ENCODE results near the gene TMED5. TPM values are rescaled to one million over a fixed set of nuclear protein-coding genes. Genes with fewer than 3 reads are reported as not detected.
"Not testable (repeated sequence)": the region's sequence is repeated elsewhere in the genome, so short reads cannot be mapped to it uniquely, and the experiment has no call there.

Gene TMED5
- total RNA-seq, 1 donor from 2014 or later, result 40.8 TPM

DNA sequence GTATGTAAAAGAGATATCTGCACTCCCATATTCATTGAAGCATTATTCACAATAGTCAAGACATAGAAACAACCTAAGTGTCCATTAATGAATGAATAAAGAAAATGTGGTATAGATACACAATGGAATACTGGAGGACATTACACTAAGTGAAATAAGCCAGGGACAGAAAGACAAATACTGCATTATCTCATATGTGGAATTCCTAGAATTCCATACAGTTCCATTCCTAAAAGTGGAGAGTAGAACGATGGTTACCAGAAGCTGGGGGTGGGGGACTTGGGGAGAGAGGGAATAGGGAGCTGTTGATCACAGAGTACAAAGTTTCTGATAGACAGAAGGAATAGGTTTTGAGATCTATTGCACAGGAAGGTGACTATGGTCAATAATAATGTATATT lies 7.4 kb downstream of the TMED5 start:
- TF ChIP-seq POLR2A (IDR thresholded peaks at IDR 0.05) (no peak), POLR2AphosphoS5 (IDR thresholded peaks at IDR 0.05; ENCODE audit: insufficient read depth in 1 of 2, low read depth in 1 of 2) (no peak)
- TF ChIP-seq, protein P1, sequence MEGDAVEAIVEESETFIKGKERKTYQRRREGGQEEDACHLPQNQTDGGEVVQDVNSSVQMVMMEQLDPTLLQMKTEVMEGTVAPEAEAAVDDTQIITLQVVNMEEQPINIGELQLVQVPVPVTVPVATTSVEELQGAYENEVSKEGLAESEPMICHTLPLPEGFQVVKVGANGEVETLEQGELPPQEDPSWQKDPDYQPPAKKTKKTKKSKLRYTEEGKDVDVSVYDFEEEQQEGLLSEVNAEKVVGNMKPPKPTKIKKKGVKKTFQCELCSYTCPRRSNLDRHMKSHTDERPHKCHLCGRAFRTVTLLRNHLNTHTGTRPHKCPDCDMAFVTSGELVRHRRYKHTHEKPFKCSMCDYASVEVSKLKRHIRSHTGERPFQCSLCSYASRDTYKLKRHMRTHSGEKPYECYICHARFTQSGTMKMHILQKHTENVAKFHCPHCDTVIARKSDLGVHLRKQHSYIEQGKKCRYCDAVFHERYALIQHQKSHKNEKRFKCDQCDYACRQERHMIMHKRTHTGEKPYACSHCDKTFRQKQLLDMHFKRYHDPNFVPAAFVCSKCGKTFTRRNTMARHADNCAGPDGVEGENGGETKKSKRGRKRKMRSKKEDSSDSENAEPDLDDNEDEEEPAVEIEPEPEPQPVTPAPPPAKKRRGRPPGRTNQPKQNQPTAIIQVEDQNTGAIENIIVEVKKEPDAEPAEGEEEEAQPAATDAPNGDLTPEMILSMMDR (IDR thresholded peaks at IDR 0.05), result no peak
- Histone ChIP-seq H3K27me3 (no peaks in the 10 kb centered on the region), H3K4me3 (no peak overlapping the region), H3K9me3 (no peaks in the 10 kb centered on the region), H3K27ac (no peak overlapping the region), H3K4me1 (peaks cover 35% of the 10 kb centered on the region), H3K36me3 (no peaks in the 10 kb centered on the region)
- no peak for DNase-seq (ENCODE audit: extremely low spot score in 2 of 2)
- intact Hi-C loops (cut with DNase I), result no loop called here

DNA sequence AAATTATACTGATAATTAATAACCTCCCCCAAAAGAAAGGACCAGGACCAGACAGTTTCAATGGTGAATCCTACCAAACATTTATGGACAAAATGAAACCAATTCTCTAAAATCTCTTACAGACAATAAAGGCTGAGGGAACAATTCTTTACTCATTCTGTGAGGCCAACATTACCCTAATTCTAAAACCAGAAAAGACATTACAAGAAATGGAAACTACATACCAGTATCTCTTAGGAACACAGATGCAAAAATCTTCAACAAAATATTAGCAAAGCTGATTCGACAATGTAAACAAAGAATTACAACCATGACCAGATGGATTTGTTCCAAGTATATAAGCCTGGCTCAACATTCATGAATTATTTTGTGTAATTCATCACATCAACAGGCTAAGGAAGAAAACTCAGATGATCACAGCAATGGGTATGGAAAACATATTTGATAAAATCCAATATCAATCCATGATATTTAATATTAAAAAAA lies 8.6 kb downstream of the TMED5 start:
- H3K4me1 ChIP-seq, result peaks cover 23% of the 10 kb centered on the region
- H3K4me3 ChIP-seq, result no peak overlapping the region
- H3K9me3 ChIP-seq, result no peaks in the 10 kb centered on the region
- TF ChIP-seq, protein P1 (IDR thresholded peaks at IDR 0.05), result no peak
- TF ChIP-seq POLR2A (IDR thresholded peaks at IDR 0.05) (no peak), POLR2AphosphoS5 (IDR thresholded peaks at IDR 0.05; ENCODE audit: insufficient read depth in 1 of 2, low read depth in 1 of 2) (no peak)
- no peak for DNase-seq (ENCODE audit: extremely low spot score in 2 of 2)
- no peak overlapping the region for H3K27ac ChIP-seq
- H3K27me3 ChIP-seq, result no peaks in the 10 kb centered on the region
- no peaks in the 10 kb centered on the region for H3K36me3 ChIP-seq
- intact Hi-C loops (cut with DNase I), result no loop called here

DNA sequence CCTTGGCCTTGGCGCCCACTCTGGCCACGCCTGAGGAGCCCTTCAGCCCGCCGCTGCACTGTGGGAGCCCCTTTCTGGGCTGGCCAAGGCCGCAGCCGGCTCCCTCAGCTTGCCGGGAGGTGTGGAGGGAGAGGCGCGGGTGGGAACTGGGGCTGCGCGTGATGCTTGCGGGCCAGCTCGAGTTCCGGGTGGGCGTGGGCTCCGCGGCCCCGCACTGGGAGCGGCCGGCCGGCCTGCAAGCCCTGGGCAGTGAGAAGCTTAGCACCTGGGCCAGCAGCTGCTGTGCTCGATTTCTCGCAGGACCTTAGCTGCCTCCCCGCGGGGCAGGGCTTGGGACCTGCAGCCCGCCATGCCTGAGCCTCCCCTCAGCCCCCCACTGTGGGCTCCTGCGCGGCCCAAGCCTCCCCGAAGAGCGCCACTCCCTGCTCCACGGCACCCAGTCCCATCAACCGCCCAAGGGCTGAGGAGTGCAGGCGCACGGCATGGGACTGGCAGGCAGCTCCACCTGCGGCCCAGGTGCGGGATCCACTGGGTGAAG lies 10.0 kb downstream of the TMED5 start:
- DNase-seq (ENCODE audit: extremely low spot score in 2 of 2); H3K27me3 ChIP-seq; H3K27ac ChIP-seq; H3K9me3 ChIP-seq; H3K36me3 ChIP-seq; intact Hi-C loops (cut with DNase I); H3K4me3 ChIP-seq: not testable (repeated sequence)
- H3K4me1 ChIP-seq, result peaks cover 20% of the 10 kb centered on the region

DNA sequence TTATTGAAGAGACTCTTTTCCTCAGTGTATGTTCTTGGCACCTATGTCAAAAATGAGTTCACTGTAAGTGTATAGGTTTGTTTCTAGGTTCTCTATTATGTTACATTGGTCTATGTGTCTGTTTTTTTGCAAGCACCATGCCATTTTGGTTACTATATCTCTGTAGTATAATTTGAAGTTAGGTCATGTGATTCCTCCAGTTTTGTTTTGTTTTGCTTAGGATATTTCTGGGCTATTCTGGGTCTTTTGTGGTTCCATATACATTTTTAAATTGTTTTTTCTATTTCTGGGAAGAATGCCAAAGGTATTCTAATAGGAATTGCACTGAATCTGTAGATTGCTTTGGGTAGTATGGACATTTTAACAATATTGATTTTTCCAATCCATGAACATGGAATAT lies 13.2 kb downstream of the TMED5 start:
- TF ChIP-seq POLR2A (IDR thresholded peaks at IDR 0.05) (no peak), POLR2AphosphoS5 (IDR thresholded peaks at IDR 0.05; ENCODE audit: insufficient read depth in 1 of 2, low read depth in 1 of 2) (no peak)
- TF ChIP-seq, protein P1 (IDR thresholded peaks at IDR 0.05), result no peak
- Histone ChIP-seq H3K4me3 (no peak overlapping the region), H3K4me1 (peaks cover 12% of the 10 kb centered on the region), H3K36me3 (no peaks in the 10 kb centered on the region), H3K27me3 (no peaks in the 10 kb centered on the region), H3K27ac (no peak overlapping the region), H3K9me3 (no peaks in the 10 kb centered on the region)
- no peak for DNase-seq (ENCODE audit: extremely low spot score in 2 of 2)
- intact Hi-C loops (cut with DNase I), result no loop called here

DNA sequence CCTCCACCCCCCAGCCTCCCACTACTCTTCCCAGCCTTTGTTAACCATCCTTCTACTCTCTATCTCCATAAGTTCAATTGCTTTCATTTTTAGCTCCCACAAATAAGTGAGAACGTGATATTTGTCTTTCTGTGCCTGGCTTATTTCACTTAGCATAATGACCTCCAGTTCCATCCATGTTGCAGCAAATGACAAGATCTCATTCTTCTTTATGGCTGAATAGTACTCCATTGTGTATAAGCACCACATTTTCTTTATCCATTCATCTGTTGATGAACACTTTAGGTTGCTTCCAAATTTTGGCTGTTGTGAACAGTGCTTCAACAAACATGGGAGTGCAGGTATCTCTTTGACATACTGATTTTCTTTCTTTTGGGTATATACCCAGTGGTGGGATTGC lies 14.3 kb downstream of the TMED5 start:
- H3K27ac ChIP-seq; DNase-seq (ENCODE audit: extremely low spot score in 2 of 2); H3K36me3 ChIP-seq; H3K4me3 ChIP-seq; intact Hi-C loops (cut with DNase I); H3K4me1 ChIP-seq; H3K9me3 ChIP-seq; H3K27me3 ChIP-seq: not testable (repeated sequence)

DNA sequence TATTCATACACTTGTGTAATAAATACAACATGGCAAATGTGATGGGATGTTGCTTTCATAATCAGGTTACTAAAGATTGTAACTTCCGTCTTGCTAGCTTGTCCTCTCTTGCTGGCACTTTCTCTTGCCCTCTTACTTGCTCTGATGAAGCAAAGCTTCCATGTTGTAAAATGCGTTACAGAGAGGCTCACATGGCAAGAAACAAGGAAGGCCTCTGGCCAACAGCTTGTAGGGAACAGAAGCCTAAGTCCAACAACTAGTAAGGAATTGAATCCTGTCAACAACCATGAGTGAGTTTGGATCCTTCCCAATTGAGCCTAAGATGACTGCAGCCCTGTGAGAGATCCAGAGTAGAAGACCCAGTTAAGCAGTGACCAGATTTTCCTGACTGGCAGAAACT lies 15.4 kb downstream of the TMED5 start:
- Histone ChIP-seq H3K36me3 (no peaks in the 10 kb centered on the region), H3K27ac (no peak overlapping the region), H3K4me1 (peaks cover 8% of the 10 kb centered on the region), H3K4me3 (no peak overlapping the region), H3K27me3 (no peaks in the 10 kb centered on the region), H3K9me3 (no peaks in the 10 kb centered on the region)
- TF ChIP-seq, protein P1 (IDR thresholded peaks at IDR 0.05), result no peak
- TF ChIP-seq POLR2A (IDR thresholded peaks at IDR 0.05), result no peak
- no peak for TF ChIP-seq POLR2AphosphoS5 (IDR thresholded peaks at IDR 0.05; ENCODE audit: insufficient read depth in 1 of 2, low read depth in 1 of 2)
- DNase-seq (ENCODE audit: extremely low spot score in 2 of 2), result no peak
- intact Hi-C loops (cut with DNase I), result no loop called here

DNA sequence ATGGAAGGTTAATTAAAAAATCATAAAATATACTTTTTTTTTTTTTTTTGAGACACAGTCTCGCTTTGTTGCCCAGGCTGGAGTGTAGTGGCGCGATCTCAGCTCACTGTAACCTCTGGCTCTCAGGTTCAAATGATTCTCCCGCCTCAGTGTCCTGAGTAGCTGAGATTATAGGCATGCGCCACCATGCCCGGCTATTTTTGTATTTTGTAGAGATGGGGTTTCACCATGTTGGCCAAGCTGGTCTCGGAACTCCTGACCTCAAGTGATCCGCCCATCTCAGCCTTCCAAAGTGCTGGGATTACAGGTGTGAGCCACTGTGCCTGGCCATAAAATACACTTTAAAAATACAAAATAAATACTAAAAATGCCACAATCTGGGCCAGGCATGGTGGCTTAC lies 16.9 kb downstream of the TMED5 start:
- H3K4me3 ChIP-seq; H3K4me1 ChIP-seq; H3K27me3 ChIP-seq; DNase-seq (ENCODE audit: extremely low spot score in 2 of 2); intact Hi-C loops (cut with DNase I); H3K9me3 ChIP-seq; H3K27ac ChIP-seq: not testable (repeated sequence)
- H3K36me3 ChIP-seq, result peaks cover 5 to 14% of the 10 kb centered on the region in 2 donors

All from vagina (tissue), 2 donors.